ENCODE measurements around the gene ALKBH5.

ALKBH5 gene

GRCh38 chr17:18236494-18236893 is 52.9 kb downstream of the ALKBH5 start:
- DNase-seq (ENCODE audit: insufficient read length, low spot score), result no peak
- FAIRE-seq, result no peak

DNA sequence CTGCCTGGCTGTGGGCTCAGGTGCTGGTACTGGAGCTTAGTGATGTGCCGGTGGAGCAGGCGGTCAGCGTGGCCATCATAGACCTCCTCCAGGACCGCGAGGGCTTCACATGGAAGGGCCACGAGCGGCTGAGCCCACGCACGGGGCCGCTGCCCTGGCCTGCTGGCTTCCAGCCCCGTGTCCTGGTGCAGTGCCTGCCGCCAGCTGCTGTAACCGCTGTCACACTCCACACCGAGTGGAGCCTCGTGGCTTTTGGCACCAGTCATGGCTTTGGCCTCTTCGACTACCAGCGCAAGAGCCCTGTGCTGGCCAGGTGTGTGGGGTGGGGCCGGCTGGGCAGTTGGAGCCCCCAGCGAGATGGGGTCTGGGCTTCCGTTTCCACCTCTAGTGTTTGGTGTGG is 53.8 kb downstream of the ALKBH5 start:
- DNase-seq (ENCODE audit: insufficient read length, low spot score), result no peak
- FAIRE-seq, result peak; percentile 49

GRCh38 chr17:18238299-18238698 is 54.7 kb downstream of the ALKBH5 start:
- FAIRE-seq (no peak), DNase-seq (ENCODE audit: insufficient read length, low spot score) (no peak)

DNA sequence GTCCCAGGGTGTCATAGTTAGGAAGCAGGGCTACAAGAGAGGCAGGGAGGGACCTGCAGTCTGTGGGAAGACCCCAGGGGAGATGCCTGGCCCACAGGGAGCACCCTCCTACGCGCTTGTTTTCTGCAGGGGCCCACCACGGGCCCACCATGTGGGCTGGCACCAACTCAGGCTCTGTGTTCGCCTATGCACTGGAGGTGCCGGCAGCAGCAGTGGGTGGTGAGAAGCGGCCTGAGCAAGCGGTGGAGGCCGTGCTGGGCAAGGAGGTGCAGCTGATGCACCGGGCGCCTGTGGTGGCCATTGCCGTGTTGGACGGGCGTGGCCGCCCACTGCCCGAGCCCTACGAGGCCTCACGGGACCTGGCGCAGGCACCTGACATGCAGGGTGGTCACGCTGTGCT is 56.8 kb downstream of the ALKBH5 start:
- DNase-seq (ENCODE audit: insufficient read length, low spot score) (no peak), FAIRE-seq (no peak)

GRCh38 chr17:18241229-18241871 is 57.7 kb downstream of the ALKBH5 start:
- DNase-seq (ENCODE audit: insufficient read length, low spot score) (no peak), FAIRE-seq (peak; percentile 87)

DNA sequence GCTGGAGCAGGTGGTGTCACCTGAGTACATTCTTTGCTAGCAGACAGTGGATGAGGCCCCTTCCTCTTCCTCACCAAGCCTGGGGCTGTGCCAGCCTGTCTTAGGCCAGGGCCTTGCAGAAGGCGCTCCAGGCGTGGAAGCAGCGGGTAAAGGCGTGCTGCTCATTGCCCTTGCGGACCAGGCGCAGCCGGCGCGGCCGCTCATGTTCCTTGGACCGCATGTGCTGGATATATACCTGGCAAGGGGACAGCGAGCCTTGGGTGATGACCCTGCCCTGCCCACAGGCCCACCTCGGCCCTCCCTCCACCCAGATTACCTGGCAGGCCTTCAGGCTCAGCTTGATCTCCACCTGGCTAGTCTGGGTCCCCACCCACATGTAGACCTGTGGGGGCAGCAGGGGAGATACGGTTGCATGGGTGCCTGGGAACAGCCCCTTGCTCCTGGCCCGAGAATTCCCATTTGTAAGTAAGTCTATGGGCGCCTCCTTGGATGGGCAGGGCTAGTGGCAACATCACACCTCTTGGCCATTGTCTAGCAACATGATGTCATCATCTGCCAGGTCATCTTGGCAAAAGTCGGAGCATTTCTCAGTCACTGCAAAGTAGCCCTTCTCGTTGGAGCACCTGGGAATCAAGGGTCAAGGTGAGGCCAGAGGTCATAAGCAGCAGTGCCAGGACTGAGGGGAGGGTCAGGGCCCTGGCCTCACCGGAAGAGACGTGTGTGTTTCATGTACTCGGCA is 61.6 kb downstream of the ALKBH5 start:
- peak; percentile 69 for FAIRE-seq
- no peak for DNase-seq (ENCODE audit: insufficient read length, low spot score)

GRCh38 chr17:18246109-18246725 is 62.6 kb downstream of the ALKBH5 start:
- DNase-seq (ENCODE audit: insufficient read length, low spot score) (no peak), FAIRE-seq (peak; percentile 78)

GRCh38 chr17:18246880-18247612 is 63.4 kb downstream of the ALKBH5 start:
- peak; percentile 60 for FAIRE-seq
- no peak for DNase-seq (ENCODE audit: insufficient read length, low spot score)

- no peak for DNase-seq (ENCODE audit: insufficient read length, low spot score)
- peak; percentile 33 for FAIRE-seq
Measured at GRCh38 chr17:18247613-18248001, 64.0 kb downstream of the ALKBH5 start.

DNA sequence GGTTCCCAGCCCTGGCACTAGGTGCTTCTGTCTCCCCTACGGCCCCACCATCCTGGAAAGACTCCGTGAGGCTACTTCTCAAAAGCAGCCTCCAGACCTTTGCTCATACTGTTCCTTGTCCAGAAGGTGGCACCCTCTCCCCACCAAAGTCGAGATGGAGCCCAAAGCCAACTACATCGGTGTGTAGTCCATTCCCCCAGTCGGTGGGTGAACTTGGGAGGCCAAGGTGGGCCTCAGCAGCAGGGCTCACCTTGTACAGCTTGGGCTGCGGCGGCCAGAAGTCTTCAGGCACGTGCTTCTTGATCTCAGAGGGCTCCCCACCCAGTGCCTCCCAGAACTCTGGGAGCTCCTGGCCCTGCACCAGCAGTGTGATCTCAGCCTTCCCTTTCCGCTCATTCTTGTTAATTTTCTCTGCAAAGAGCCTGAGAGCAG is 64.7 kb downstream of the ALKBH5 start:
- FAIRE-seq (peak; percentile 96), DNase-seq (ENCODE audit: insufficient read length, low spot score) (peak; percentile 96)

DNA sequence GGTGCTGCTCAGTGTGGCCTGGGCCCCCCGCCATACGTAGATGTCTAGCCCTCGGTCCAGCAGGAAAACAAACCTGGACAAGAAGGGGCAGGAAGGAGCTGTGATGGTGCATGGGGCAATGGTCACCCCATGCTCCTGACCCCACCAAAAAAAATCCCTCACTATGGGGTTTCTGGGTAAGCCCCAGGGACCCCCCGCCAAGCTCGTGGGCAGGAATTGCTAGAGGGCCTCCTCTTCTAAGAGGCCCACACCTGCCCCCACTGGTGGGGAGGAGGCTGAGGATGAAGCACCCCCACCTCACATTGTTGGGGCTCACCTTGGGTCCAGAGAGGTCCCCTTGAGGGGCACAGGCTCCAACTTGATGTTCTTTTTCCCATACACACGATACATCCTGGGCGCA is 65.2 kb downstream of the ALKBH5 start:
- DNase-seq (ENCODE audit: insufficient read length, low spot score), result no peak
- FAIRE-seq, result peak; percentile 57

GRCh38 chr17:18250259-18250658 is 66.6 kb downstream of the ALKBH5 start:
- DNase-seq (ENCODE audit: insufficient read length, low spot score) (no peak), FAIRE-seq (peak; percentile 63)

- DNase-seq (ENCODE audit: insufficient read length, low spot score), result no peak
- FAIRE-seq, result no peak
Measured at GRCh38 chr17:18250708-18251107, 67.1 kb downstream of the ALKBH5 start.

DNA sequence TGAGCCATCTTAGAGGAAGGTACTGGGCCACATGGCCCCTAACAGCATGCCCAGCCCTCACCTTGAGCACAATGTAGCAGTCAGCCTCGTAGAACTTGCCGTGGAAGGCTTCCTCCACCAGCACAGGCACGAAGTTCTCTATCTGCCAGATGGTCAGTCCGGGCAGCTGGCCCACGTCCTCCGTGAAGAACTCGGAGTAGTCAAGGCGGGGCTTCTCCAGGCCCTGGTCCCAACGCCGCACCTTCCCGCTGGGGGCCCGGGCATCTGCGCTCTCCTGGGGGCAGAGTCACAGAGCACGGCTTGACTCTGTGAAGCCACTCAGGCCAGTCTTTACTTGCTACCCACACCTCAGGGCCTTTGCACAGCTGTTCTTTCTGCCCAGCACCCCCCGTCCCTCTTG is 67.6 kb downstream of the ALKBH5 start:
- peak; percentile 52 for FAIRE-seq

GRCh38 chr17:18252160-18252559 is 68.5 kb downstream of the ALKBH5 start:
- FAIRE-seq (no peak), DNase-seq (ENCODE audit: insufficient read length, low spot score) (no peak)

More for the DNA sequence above, 67.6 kb downstream of the ALKBH5 start:
- no peak for DNase-seq (ENCODE audit: insufficient read length, low spot score)

GRCh38 chr17:18253187-18253884 is 69.7 kb downstream of the ALKBH5 start:
- DNase-seq (ENCODE audit: insufficient read length, low spot score) (no peak), FAIRE-seq (peak; percentile 48)

GRCh38 chr17:18253947-18254821 is 70.6 kb downstream of the ALKBH5 start:
- no peak for DNase-seq (ENCODE audit: insufficient read length, low spot score)
- FAIRE-seq, result peak; percentile 49

DNA sequence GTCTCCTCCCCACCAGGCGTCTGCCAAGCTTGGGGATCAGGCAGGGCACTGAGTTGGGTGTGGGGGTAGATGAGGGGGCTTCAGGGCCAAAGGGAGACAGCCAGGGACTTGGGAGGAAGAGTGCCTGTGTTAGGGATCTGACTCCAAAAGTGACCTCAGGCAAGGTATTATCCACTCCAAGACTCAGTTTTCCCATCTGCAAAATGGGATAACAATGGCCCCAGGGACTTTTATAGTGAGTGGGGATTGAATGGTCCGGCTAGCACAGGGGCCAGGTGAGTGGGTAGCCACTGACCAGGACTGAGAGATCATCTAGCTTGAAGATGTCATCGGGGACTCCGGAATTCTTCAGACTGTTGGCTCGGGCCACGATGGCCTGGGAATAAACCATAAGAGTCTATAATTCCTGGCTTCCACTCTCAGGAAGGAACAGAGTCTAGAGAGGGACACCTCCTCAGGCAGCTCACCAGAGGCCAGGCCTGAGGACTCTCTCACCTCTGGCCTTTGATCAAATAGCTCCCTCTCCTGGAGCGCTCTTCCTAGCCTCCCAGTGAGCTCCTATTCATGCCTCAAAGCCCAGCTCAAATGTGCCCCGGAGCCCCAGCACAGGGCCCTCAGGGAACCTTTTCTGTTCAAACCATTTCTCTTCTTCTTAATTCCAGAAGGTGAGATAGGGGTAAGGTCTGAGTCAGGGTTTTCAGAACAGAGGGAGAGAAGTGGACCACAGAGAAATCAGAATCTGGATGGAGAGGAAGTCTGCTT is 71.4 kb downstream of the ALKBH5 start:
- no peak for DNase-seq (ENCODE audit: insufficient read length, low spot score)
- FAIRE-seq, result no peak

GRCh38 chr17:18256351-18256750 is 72.7 kb downstream of the ALKBH5 start:
- no peak for DNase-seq (ENCODE audit: insufficient read length, low spot score)
- FAIRE-seq, result peak; percentile 75
